Measurements from ENCODE around the gene USP22.

DNA sequence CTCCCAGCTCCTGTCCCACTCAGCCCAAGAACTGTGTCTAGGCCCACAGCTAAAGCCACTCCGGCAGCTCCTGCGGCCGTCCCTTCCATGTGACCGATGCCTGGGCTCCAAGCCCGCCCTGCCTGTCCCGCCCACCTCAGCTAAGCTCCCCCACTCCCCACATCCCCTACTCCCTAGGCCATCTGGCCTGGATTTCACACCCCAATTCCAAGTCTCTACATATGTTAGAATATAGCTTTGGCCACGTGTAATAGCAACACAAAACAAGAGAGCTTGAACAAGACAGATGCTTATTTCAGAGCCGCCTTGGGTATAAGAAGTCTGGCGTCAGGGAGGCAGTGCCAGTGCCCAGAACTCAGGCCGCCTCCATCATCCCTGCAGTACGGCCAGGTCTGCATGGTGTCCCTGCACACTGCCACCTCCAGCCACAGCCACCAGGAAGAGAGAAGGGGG, 30.0 kb upstream of the USP22 start:
- TF ChIP-seq CTCF (IDR thresholded peaks at IDR 0.05) (no peak), EZH2phosphoT487 (IDR thresholded peaks at IDR 0.05) (no peak), EZH2 (IDR thresholded peaks at IDR 0.05) (no peak)

All from neural progenitor cell (in vitro differentiated cells).